Activated CD8-positive, alpha-beta T cell treated with anti-CD3 and anti-CD28 coated beads, Interleukin-2, amount 10 ng/mL, durations not matched to agents 7 days and 5 days (primary cell): Measurements from ENCODE around the gene BCKDK. TPM values are rescaled to one million over a fixed set of nuclear protein-coding genes. Genes with fewer than 3 reads are reported as not detected.

Experiments used
- ATAC-seq: fragments of 150-1000 bp; cut with Tn5 transposase; one replicate; pipeline ENCODE4 v1.10.0; 2021; ENCODE audit warnings: moderate library complexity
- CTCF ChIA-PET: fragments of 350-600 bp; sonication (Branson Sonifier 250); formaldehyde crosslinking; loops from one replicate; lab custom pipeline; 2021; ENCODE audit warnings: antibody characterized with exemption; lab: Charles Lee
- POLR2A ChIA-PET: fragments of 350-600 bp; sonication (Branson Sonifier 250); formaldehyde crosslinking; loops from one replicate; lab custom pipeline; 2021; ENCODE audit warnings: antibody characterized with exemption; lab: Charles Lee
- DNase-seq: peaks from one replicate; pipeline ENCODE4 v3.0.0-alpha.2; 2020
- H3K27ac Mint-ChIP-seq: one replicate; pipeline ENCODE4 v1.8.0; 2021; ENCODE audit warnings: mild to moderate bottlenecking, mixed read lengths
- H3K27me3 Mint-ChIP-seq: one replicate; pipeline ENCODE4 v1.8.0; 2021; ENCODE audit warnings: low read depth, mixed read lengths
- H3K36me3 Mint-ChIP-seq: one replicate; pipeline ENCODE4 v1.8.0; 2021; ENCODE audit warnings: low read depth, mixed read lengths
- H3K4me1 Mint-ChIP-seq: one replicate; pipeline ENCODE4 v1.8.0; 2021; ENCODE audit warnings: low read depth, mixed read lengths
- H3K4me3 Mint-ChIP-seq: one replicate; pipeline ENCODE4 v1.8.0; 2021; ENCODE audit warnings: mild to moderate bottlenecking, mixed read lengths
- H3K9me3 Mint-ChIP-seq: one replicate; pipeline ENCODE4 v1.8.0; 2022; ENCODE audit warnings: mixed read lengths; ENCODE audit not compliant: insufficient read depth
- total RNA-seq, 2 experiments: library from RNA; stranded (reverse); gene quantifications; one replicate each; pipeline ENCODE4 v1.2.3, GENCODE V29; 2021

Gene BCKDK
- 10 to 100 TPM; 38.9 TPM for total RNA-seq

GRCh38 chr16:31108035-31108793, at the start of gene BCKDK:
TSS of gene BCKDK (plus strand) at chr16:31108386. CDS start at chr16:31109224, 838 bp downstream.
- Mint-ChIP-seq H3K4me3 (peak within 1 kb of the TSS; percentile 80), H3K27ac (peak within 1 kb of the TSS; percentile 86), H3K4me1 (peaks cover 31% of the 10 kb centered on the region), H3K36me3 (peaks cover 30% of the 10 kb centered on the region), H3K27me3 (no peaks in the 10 kb centered on the region), H3K9me3 (no peaks in the 10 kb centered on the region)
- ChIA-PET CTCF (interaction anchor here (1.5 to 2.3 kb wide), 3 partner anchors 34 to 157 kb away, joined by 4 to 9 read pairs (median 5); partner anchors contain the start of genes ZNF646 and ZNF668), POLR2A (interaction anchor here (0.6 to 1.4 kb wide), 2 partner anchors 9 to 1201 kb away, joined by 3 to 4 read pairs; partner anchors contain the start of gene KAT8)
- DNase-seq (peak; percentile 83), ATAC-seq (peak; percentile 89)

GRCh38 chr16:31061126-31061812, 46.9 kb upstream of the BCKDK start:
- H3K4me1 Mint-ChIP-seq: peaks cover 41% of the 10 kb centered on the region
- H3K27me3 Mint-ChIP-seq: no peaks in the 10 kb centered on the region
- H3K27ac Mint-ChIP-seq: no peak overlapping the region
- DNase-seq (no peak), ATAC-seq (no peak)
- no peak overlapping the region for H3K4me3 Mint-ChIP-seq
- CTCF ChIA-PET: interaction anchor here (1.2 kb wide), 1 partner anchor 13 kb away, joined by 3 read pairs; the partner anchor contains the start of genes ZNF646 and ZNF668
- no peaks in the 10 kb centered on the region for H3K9me3 Mint-ChIP-seq
- POLR2A ChIA-PET: no interaction called here
- peaks cover 54% of the 10 kb centered on the region for H3K36me3 Mint-ChIP-seq

GRCh38 chr16:31061813-31062440, 46.3 kb upstream of the BCKDK start:
- no peaks in the 10 kb centered on the region for H3K9me3 Mint-ChIP-seq
- H3K4me3 Mint-ChIP-seq: no peak overlapping the region
- ATAC-seq (no peak), DNase-seq (no peak)
- H3K27me3 Mint-ChIP-seq: no peaks in the 10 kb centered on the region
- no peak overlapping the region for H3K27ac Mint-ChIP-seq
- ChIA-PET POLR2A (interaction anchor here (0.6 kb wide), 1 partner anchor 21 kb away, joined by 3 read pairs; no protein-coding TSS in a partner anchor), CTCF (no interaction called here)
- peaks cover 56% of the 10 kb centered on the region for H3K36me3 Mint-ChIP-seq
- peaks cover 46% of the 10 kb centered on the region for H3K4me1 Mint-ChIP-seq

GRCh38 chr16:31063495-31063842, 44.7 kb upstream of the BCKDK start:
- Mint-ChIP-seq H3K27me3 (no peaks in the 10 kb centered on the region), H3K27ac (peak overlapping the region; percentile 89), H3K4me3 (peak overlapping the region; percentile 73), H3K4me1 (peaks cover 54% of the 10 kb centered on the region), H3K9me3 (no peaks in the 10 kb centered on the region), H3K36me3 (peaks cover 55% of the 10 kb centered on the region)
- ATAC-seq (no peak), DNase-seq (no peak)
- POLR2A ChIA-PET: interaction anchor here (0.6 to 1.4 kb wide), 4 partner anchors 8 to 114 kb away, joined by 3 to 7 read pairs (median 3); partner anchors contain the start of genes ZNF646 and ZNF668
- CTCF ChIA-PET: interaction anchor here (0.7 to 1.3 kb wide), 2 partner anchors 77 to 78 kb away, joined by 3 read pairs; no protein-coding TSS in a partner anchor

- H3K27me3 Mint-ChIP-seq: no peaks in the 10 kb centered on the region
- peaks cover 55% of the 10 kb centered on the region for H3K36me3 Mint-ChIP-seq
- peak overlapping the region; percentile 89 for H3K27ac Mint-ChIP-seq
- ChIA-PET CTCF (interaction anchor here (0.6 to 1.3 kb wide), 4 partner anchors 11 to 214 kb away, joined by 3 read pairs; no protein-coding TSS in a partner anchor), POLR2A (interaction anchor here (0.6 to 2.4 kb wide), 6 partner anchors 8 to 566 kb away, joined by 3 to 9 read pairs (median 3); partner anchors contain the start of genes ZNF646 and ZNF668)
- H3K9me3 Mint-ChIP-seq: no peaks in the 10 kb centered on the region
- peaks cover 57% of the 10 kb centered on the region for H3K4me1 Mint-ChIP-seq
- peak overlapping the region; percentile 73 for H3K4me3 Mint-ChIP-seq
- DNase-seq (peak; percentile 59), ATAC-seq (peak; percentile 70)
These were observed 44.2 kb upstream of the BCKDK start for GRCh38 chr16:31063843-31064611.

GRCh38 chr16:31064882-31065461, 43.2 kb upstream of the BCKDK start:
- Mint-ChIP-seq H3K4me1 (peaks cover 62% of the 10 kb centered on the region), H3K4me3 (peak overlapping the region; percentile 73), H3K27ac (peak overlapping the region; percentile 89), H3K9me3 (no peaks in the 10 kb centered on the region), H3K36me3 (peaks cover 50% of the 10 kb centered on the region), H3K27me3 (no peaks in the 10 kb centered on the region)
- ATAC-seq (peak; percentile 53), DNase-seq (no peak)
- ChIA-PET CTCF (interaction anchor here (0.6 to 1.6 kb wide), 7 partner anchors 9 to 250 kb away, joined by 3 to 6 read pairs (median 3); partner anchors contain the start of genes HSD3B7, ZNF646 and ZNF668), POLR2A (interaction anchor here (2.4 kb wide), 1 partner anchor 9 kb away, joined by 9 read pairs; the partner anchor contains the start of genes ZNF646 and ZNF668)

GRCh38 chr16:31067342-31067741, 40.8 kb upstream of the BCKDK start:
- no peak overlapping the region for H3K4me3 Mint-ChIP-seq
- no peak overlapping the region for H3K27ac Mint-ChIP-seq
- peaks cover 67% of the 10 kb centered on the region for H3K4me1 Mint-ChIP-seq
- ChIA-PET CTCF (interaction anchor here (1.2 to 1.9 kb wide), 4 partner anchors 9 to 316 kb away, joined by 3 to 4 read pairs (median 3); no protein-coding TSS in a partner anchor), POLR2A (no interaction called here)
- H3K27me3 Mint-ChIP-seq: no peaks in the 10 kb centered on the region
- H3K36me3 Mint-ChIP-seq: peaks cover 36% of the 10 kb centered on the region
- ATAC-seq (no peak), DNase-seq (no peak)
- H3K9me3 Mint-ChIP-seq: no peaks in the 10 kb centered on the region

GRCh38 chr16:31071861-31072260, 36.3 kb upstream of the BCKDK start:
- DNase-seq: no peak
- peak overlapping the region; percentile 99 for H3K4me3 Mint-ChIP-seq
- ChIA-PET POLR2A (interaction anchor here (0.6 to 1.5 kb wide), 3 partner anchors 9 to 117 kb away, joined by 3 read pairs; partner anchors contain the start of gene FUS), CTCF (no interaction called here)
- no peak for ATAC-seq
- H3K36me3 Mint-ChIP-seq: peaks cover 26% of the 10 kb centered on the region
- H3K4me1 Mint-ChIP-seq: peaks cover 46% of the 10 kb centered on the region
- H3K9me3 Mint-ChIP-seq: no peaks in the 10 kb centered on the region
- peak overlapping the region; percentile 99 for H3K27ac Mint-ChIP-seq
- H3K27me3 Mint-ChIP-seq: no peaks in the 10 kb centered on the region

- no peaks in the 10 kb centered on the region for H3K9me3 Mint-ChIP-seq
- DNase-seq: peak; percentile 58
- no peaks in the 10 kb centered on the region for H3K27me3 Mint-ChIP-seq
- peak overlapping the region; percentile 99 for H3K4me3 Mint-ChIP-seq
- H3K4me1 Mint-ChIP-seq: peaks cover 42% of the 10 kb centered on the region
- H3K27ac Mint-ChIP-seq: peak overlapping the region; percentile 99
- CTCF ChIA-PET: interaction anchor here (2.4 kb wide), 1 partner anchor 70 kb away, joined by 19 read pairs; no protein-coding TSS in a partner anchor
- peak; percentile 8 for ATAC-seq
- H3K36me3 Mint-ChIP-seq: peaks cover 30% of the 10 kb centered on the region
- POLR2A ChIA-PET: interaction anchor here (0.6 to 2.7 kb wide), 12 partner anchors 9 to 413 kb away, joined by 3 to 19 read pairs (median 6); partner anchors contain the start of genes ARMC5, FUS, HSD3B7 and KAT8
These were observed 35.5 kb upstream of the BCKDK start for GRCh38 chr16:31072540-31073141.
